K562 (cell line): Measurements from ENCODE around the gene MAK. TPM values are rescaled to one million over a fixed set of nuclear protein-coding genes. Genes with fewer than 3 reads are reported as not detected.

Source experiments
- ATF7 ChIP-seq: fragments of 450-650 bp; IDR thresholded peaks from 2 replicates; pipeline ENCODE4 v1.7.1; 2014; ENCODE audit warnings: mild to moderate bottlenecking, moderate library complexity
- GATA2 ChIP-seq: sonication (generic); formaldehyde crosslinking; IDR thresholded peaks from 2 replicates; pipeline ENCODE4 v1.4.0; 2020; ENCODE audit warnings: mild to moderate bottlenecking, missing genetic modification reagents
- MAX ChIP-seq: sonication (generic); formaldehyde crosslinking; IDR thresholded peaks from 2 replicates; pipeline ENCODE4 v1.9.0; 2022; ENCODE audit warnings: mild to moderate bottlenecking, missing genetic modification reagents
- SMAD4 ChIP-seq: fragments of 250-450 bp; sonication (Bioruptor Pico); conservative IDR thresholded peaks from 2 replicates; pipeline ENCODE4 v1.8.0; 2021; ENCODE audit warnings: inconsistent platforms, mild to moderate bottlenecking, moderate library complexity
- TRIM28 ChIP-seq: fragments of 450-650 bp; IDR thresholded peaks from 2 replicates; pipeline ENCODE4 v1.6.1; 2017
- XRCC3 ChIP-seq: fragments of 450-650 bp; IDR thresholded peaks from 2 replicates; pipeline ENCODE4 v1.6.1; 2017; ENCODE audit warnings: mild to moderate bottlenecking, moderate library complexity
- ZBTB17 ChIP-seq: fragments of 450-650 bp; formaldehyde crosslinking; IDR thresholded peaks from 2 replicates; pipeline ENCODE4 v1.4.0; 2020; ENCODE audit warnings: mild to moderate bottlenecking
- ZNF445 ChIP-seq: fragments of 250-450 bp; sonication (Bioruptor Pico); IDR thresholded peaks from 2 replicates; pipeline ENCODE4 v1.4.0; 2020; ENCODE audit warnings: low read depth, mild to moderate bottlenecking, moderate library complexity
- ZNF507 ChIP-seq: conservative IDR thresholded peaks from 2 replicates; pipeline ENCODE4 v1.6.1; 2017; ENCODE audit warnings: missing genetic modification characterization, missing compliant biosample characterization
- polyA plus RNA-seq, 8 experiments: library from polyadenylated mRNA; depleted of rRNA in 4 of 8; stranded (reverse) in 5 of 8; unstranded in 3 of 8; fragments of >200 nt; fragmentation: Nextera tagmentation in 2 of 8; fragmentation: Illumina TruSeq in 1 of 8; extraction: Ambion mirVana in 2 of 8; extraction: Trizol in 1 of 8; gene quantifications; 2 replicates each; pipeline versions ENCODE4 v1.2.1 to v1.2.3, GENCODE V29; 2011 to 2014; ENCODE audit warnings: inconsistent platforms in 1 of 8, missing spikeins in 1 of 8
- total RNA-seq, 7 experiments: library from RNA; depleted of rRNA in 6 of 7; stranded (reverse); fragments of >200 nt in 6 of 7; fragmentation: Illumina TruSeq in 2 of 7; extraction: Trizol in 2 of 7; gene quantifications; 2 replicates each; pipeline versions ENCODE4 v1.2.1 to v1.2.3, GENCODE V29; 2011 to 2021; ENCODE audit warnings: low replicate concordance in 1 of 7
- TF ChIP-seq, protein P1 (sequence below): fragments of 450-650 bp; IDR thresholded peaks from 2 replicates; pipeline ENCODE4 v1.6.1; 2018; ENCODE audit warnings: mild to moderate bottlenecking, low read depth; ENCODE audit not compliant: partially characterized antibody
- TF ChIP-seq, protein P2 (sequence below), 2 experiments: fragments of 450-650 bp; IDR thresholded peaks; 2 replicates each; pipeline ENCODE4 v1.6.1; 2018; ENCODE audit warnings: mild to moderate bottlenecking in 2 of 2, low read depth in 1 of 2; ENCODE audit not compliant: partially characterized antibody in 2 of 2

The MAK gene
- total and polyA plus RNA-seq, 9 of the 15 experiments (the other 6 are each of a cell fraction or from before 2014, with no cell fraction given): 0.25 to 1.1 (median 0.53) TPM

GRCh38 chr6:10853849-10854300 lies 15.5 kb upstream of the MAK start (continued):
- TF ChIP-seq, protein P1, sequence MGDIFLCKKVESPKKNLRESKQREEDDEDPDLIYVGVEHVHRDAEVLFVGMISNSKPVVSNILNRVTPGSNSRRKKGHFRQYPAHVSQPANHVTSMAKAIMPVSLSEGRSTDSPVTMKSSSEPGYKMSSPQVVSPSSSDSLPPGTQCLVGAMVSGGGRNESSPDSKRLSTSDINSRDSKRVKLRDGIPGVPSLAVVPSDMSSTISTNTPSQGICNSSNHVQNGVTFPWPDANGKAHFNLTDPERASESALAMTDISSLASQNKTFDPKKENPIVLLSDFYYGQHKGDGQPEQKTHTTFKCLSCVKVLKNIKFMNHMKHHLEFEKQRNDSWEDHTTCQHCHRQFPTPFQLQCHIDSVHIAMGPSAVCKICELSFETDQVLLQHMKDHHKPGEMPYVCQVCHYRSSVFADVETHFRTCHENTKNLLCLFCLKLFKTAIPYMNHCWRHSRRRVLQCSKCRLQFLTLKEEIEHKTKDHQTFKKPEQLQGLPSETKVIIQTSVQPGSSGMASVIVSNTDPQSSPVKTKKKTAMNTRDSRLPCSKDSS: peak; percentile 83
- peak; percentile 31; the same call in 1 of the 2 replicates for TF ChIP-seq XRCC3
- peak; percentile 53; the same call in 1 of the 2 replicates for TF ChIP-seq GATA2 (CRISPR knock-in tag)
- TF ChIP-seq ZNF445 (CRISPR knock-in tag): peak; percentile 97
- 0 out of 2 replicates have a peak, but pooled peaks have one; percentile 15 for TF ChIP-seq ZNF507 (tag)
- TF ChIP-seq TRIM28: peak; percentile 96
- peak; percentile 90 for TF ChIP-seq ZBTB17 (CRISPR knock-in tag)
- TF ChIP-seq ATF7: 0 out of 2 replicates have a peak, but pooled peaks have one; percentile 20
- TF ChIP-seq SMAD4 (CRISPR knock-in tag): peak; percentile 37; the same call in 1 of the 2 replicates
- peak; percentile 47; the same call in 1 of the 2 replicates for TF ChIP-seq MAX (CRISPR knock-in tag)
- TF ChIP-seq, protein P2, sequence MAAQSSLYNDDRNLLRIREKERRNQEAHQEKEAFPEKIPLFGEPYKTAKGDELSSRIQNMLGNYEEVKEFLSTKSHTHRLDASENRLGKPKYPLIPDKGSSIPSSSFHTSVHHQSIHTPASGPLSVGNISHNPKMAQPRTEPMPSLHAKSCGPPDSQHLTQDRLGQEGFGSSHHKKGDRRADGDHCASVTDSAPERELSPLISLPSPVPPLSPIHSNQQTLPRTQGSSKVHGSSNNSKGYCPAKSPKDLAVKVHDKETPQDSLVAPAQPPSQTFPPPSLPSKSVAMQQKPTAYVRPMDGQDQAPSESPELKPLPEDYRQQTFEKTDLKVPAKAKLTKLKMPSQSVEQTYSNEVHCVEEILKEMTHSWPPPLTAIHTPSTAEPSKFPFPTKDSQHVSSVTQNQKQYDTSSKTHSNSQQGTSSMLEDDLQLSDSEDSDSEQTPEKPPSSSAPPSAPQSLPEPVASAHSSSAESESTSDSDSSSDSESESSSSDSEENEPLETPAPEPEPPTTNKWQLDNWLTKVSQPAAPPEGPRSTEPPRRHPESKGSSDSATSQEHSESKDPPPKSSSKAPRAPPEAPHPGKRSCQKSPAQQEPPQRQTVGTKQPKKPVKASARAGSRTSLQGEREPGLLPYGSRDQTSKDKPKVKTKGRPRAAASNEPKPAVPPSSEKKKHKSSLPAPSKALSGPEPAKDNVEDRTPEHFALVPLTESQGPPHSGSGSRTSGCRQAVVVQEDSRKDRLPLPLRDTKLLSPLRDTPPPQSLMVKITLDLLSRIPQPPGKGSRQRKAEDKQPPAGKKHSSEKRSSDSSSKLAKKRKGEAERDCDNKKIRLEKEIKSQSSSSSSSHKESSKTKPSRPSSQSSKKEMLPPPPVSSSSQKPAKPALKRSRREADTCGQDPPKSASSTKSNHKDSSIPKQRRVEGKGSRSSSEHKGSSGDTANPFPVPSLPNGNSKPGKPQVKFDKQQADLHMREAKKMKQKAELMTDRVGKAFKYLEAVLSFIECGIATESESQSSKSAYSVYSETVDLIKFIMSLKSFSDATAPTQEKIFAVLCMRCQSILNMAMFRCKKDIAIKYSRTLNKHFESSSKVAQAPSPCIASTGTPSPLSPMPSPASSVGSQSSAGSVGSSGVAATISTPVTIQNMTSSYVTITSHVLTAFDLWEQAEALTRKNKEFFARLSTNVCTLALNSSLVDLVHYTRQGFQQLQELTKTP (IDR thresholded peaks at IDR 0.05; ENCODE audit: low read depth in 1 of 2, partially characterized antibody in 2 of 2): peak; percentile 19 to 60
